Measurements from ENCODE around the gene NECAB3. TPM values are rescaled to one million over a fixed set of nuclear protein-coding genes. Genes with fewer than 3 reads are reported as not detected.

The NECAB3 gene
- total and polyA plus RNA-seq, 2 donors (not counting 1 experiment from before 2014, with no cell fraction given), result 8.5 to 11.8 TPM

DNA sequence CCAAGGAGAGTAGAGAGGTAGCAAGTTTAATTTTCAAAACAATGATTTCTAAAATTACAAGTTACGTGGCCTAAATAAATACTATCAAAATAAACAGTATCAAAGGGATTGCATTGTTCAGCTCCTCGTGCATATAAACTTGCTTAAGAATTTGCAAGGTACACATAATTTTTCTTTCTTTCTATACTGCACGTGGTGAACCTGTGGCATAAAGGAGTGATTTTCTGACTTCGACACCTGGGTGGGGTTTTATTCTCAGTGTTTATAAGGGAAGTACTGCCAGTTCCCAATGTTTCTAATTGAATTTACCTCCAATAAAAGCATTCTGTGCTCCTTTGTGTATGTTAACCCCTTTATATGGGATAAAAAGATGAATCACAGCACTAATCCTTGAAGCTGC is 62.2 kb downstream of the NECAB3 start:
- H3K9me3 Mint-ChIP-seq (ENCODE audit: insufficient read depth), result no peaks in the 10 kb centered on the region
- no peak overlapping the region for H3K4me2 ChIP-seq (replicated peaks; ENCODE audit: low read depth, low read length, poor library complexity, severe bottlenecking)
- WGBS (ENCODE audit: insufficient coverage), result no CpG with 5 or more reads among the region's 4 CpGs
- H3K79me2 ChIP-seq (ENCODE audit: control insufficient read depth, insufficient read depth, low read length), result peaks cover 18% of the 10 kb centered on the region
- DNase-seq (no peak), ATAC-seq (ENCODE audit: low read depth) (no peak)
- intact Hi-C loops (cut with micrococcal nuclease), result no loop called here
- no peak overlapping the region for H3K4me3 ChIP-seq (ENCODE audit: control extremely low read depth in 1 of 5, extremely low read depth in 1 of 5, insufficient read depth in 1 of 5, low read depth in 2 of 5, low read length in 4 of 5)
- ChIA-PET POLR2A (no interaction called here), CTCF (no interaction called here)
- H3K9me3 ChIP-seq (ENCODE audit: control extremely low read depth in 1 of 3, control insufficient read depth in 2 of 3, insufficient read depth in 1 of 3, low read length in 2 of 3), result no peaks in the 10 kb centered on the region
- no peak overlapping the region for H3K4me3 Mint-ChIP-seq
- H3K9ac ChIP-seq (ENCODE audit: low read length), result no peak overlapping the region
- H3K27me3 Mint-ChIP-seq, result no peaks in the 10 kb centered on the region
- no peak overlapping the region for H2AFZ ChIP-seq (ENCODE audit: insufficient read depth, low read depth, low read length, poor library complexity, severe bottlenecking)
- H3K4me1 ChIP-seq (ENCODE audit: control insufficient read depth in 2 of 2, insufficient read depth in 2 of 2, low read length in 2 of 2), result peaks cover 30 to 33% of the 10 kb centered on the region in 2 donors
- no peak overlapping the region for H3K27ac ChIP-seq (ENCODE audit: low read length in 2 of 2)
- TF ChIP-seq EZH2 (IDR thresholded peaks at IDR 0.05; ENCODE audit: borderline replicate concordance, insufficient read depth, low read depth, low read length, poor library complexity, severe bottlenecking), result no peak
- TF ChIP-seq, protein P1, sequence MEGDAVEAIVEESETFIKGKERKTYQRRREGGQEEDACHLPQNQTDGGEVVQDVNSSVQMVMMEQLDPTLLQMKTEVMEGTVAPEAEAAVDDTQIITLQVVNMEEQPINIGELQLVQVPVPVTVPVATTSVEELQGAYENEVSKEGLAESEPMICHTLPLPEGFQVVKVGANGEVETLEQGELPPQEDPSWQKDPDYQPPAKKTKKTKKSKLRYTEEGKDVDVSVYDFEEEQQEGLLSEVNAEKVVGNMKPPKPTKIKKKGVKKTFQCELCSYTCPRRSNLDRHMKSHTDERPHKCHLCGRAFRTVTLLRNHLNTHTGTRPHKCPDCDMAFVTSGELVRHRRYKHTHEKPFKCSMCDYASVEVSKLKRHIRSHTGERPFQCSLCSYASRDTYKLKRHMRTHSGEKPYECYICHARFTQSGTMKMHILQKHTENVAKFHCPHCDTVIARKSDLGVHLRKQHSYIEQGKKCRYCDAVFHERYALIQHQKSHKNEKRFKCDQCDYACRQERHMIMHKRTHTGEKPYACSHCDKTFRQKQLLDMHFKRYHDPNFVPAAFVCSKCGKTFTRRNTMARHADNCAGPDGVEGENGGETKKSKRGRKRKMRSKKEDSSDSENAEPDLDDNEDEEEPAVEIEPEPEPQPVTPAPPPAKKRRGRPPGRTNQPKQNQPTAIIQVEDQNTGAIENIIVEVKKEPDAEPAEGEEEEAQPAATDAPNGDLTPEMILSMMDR (IDR thresholded peaks at IDR 0.05), result no peak
- no peaks in the 10 kb centered on the region for H4K20me1 ChIP-seq (ENCODE audit: control insufficient read depth, insufficient read depth, low read length, poor library complexity, severe bottlenecking)
- H3K36me3 ChIP-seq (replicated peaks in 1 of 2; ENCODE audit: control extremely low read depth in 1 of 2, control insufficient read depth in 1 of 2, extremely low read depth in 1 of 2, insufficient read depth in 2 of 2, low read length in 1 of 2), result peaks cover 0 to 53% of the 10 kb centered on the region in 2 experiments
- H3K4me1 Mint-ChIP-seq, result peaks cover 32% of the 10 kb centered on the region
- no peak overlapping the region for H3K27ac Mint-ChIP-seq
- H3K27me3 ChIP-seq (replicated peaks in 1 of 4; ENCODE audit: control extremely low read depth in 1 of 4, control insufficient read depth in 3 of 4, insufficient read depth in 4 of 4, low read length in 3 of 4), result no peaks in the 10 kb centered on the region

DNA sequence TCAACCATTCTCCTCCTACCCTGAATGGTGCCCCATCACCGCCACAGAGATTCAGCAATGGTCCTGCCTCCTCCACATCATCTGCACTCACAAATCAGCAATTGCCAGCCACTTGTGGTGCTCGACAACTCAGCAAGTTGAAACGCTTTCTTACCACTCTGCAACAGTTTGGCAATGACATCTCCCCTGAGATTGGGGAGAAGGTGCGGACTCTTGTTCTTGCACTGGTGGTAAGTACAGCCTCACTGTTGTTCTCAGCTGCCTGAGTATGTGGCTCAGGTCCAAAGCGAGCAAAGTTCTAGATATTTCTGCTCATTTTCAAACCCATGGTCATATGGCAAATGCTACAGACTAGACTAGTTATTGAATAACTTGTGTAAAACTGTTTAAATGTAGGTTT is 63.1 kb downstream of the NECAB3 start:
- H4K20me1 ChIP-seq (ENCODE audit: control insufficient read depth, insufficient read depth, low read length, poor library complexity, severe bottlenecking), result no peaks in the 10 kb centered on the region
- no peak for TF ChIP-seq EZH2 (IDR thresholded peaks at IDR 0.05; ENCODE audit: borderline replicate concordance, insufficient read depth, low read depth, low read length, poor library complexity, severe bottlenecking)
- TF ChIP-seq, protein P1 (IDR thresholded peaks at IDR 0.05), result no peak
- H3K27ac Mint-ChIP-seq, result peak overlapping the region; percentile 16
- H3K4me3 Mint-ChIP-seq, result peak overlapping the region; percentile 24
- 80% methylated on average over 3 of the region's 5 CpGs for WGBS (ENCODE audit: insufficient coverage)
- intact Hi-C loops (cut with micrococcal nuclease), result no loop called here
- no peak overlapping the region for H3K27ac ChIP-seq (ENCODE audit: low read length in 2 of 2)
- no peak overlapping the region for H3K9ac ChIP-seq (ENCODE audit: low read length)
- no peaks in the 10 kb centered on the region for H3K27me3 Mint-ChIP-seq
- peaks cover 39 to 42% of the 10 kb centered on the region in 2 donors for H3K4me1 ChIP-seq (ENCODE audit: control insufficient read depth in 2 of 2, insufficient read depth in 2 of 2, low read length in 2 of 2)
- H2AFZ ChIP-seq (ENCODE audit: insufficient read depth, low read depth, low read length, poor library complexity, severe bottlenecking), result no peak overlapping the region
- H3K4me1 Mint-ChIP-seq, result peaks cover 41% of the 10 kb centered on the region
- H3K79me2 ChIP-seq (ENCODE audit: control insufficient read depth, insufficient read depth, low read length), result peaks cover 14% of the 10 kb centered on the region
- peaks cover 0 to 50% of the 10 kb centered on the region in 2 experiments for H3K36me3 ChIP-seq (replicated peaks in 1 of 2; ENCODE audit: control extremely low read depth in 1 of 2, control insufficient read depth in 1 of 2, extremely low read depth in 1 of 2, insufficient read depth in 2 of 2, low read length in 1 of 2)
- ChIA-PET POLR2A (no interaction called here), CTCF (no interaction called here)
- DNase-seq (no peak), ATAC-seq (ENCODE audit: low read depth) (no peak)
- H3K27me3 ChIP-seq (replicated peaks in 1 of 4; ENCODE audit: control extremely low read depth in 1 of 4, control insufficient read depth in 3 of 4, insufficient read depth in 4 of 4, low read length in 3 of 4), result no peaks in the 10 kb centered on the region
- H3K4me2 ChIP-seq (replicated peaks; ENCODE audit: low read depth, low read length, poor library complexity, severe bottlenecking), result no peak overlapping the region
- H3K4me3 ChIP-seq (ENCODE audit: control extremely low read depth in 1 of 5, extremely low read depth in 1 of 5, insufficient read depth in 1 of 5, low read depth in 2 of 5, low read length in 4 of 5), result no peak overlapping the region
- H3K9me3 Mint-ChIP-seq (ENCODE audit: insufficient read depth), result no peaks in the 10 kb centered on the region
- H3K9me3 ChIP-seq (ENCODE audit: control extremely low read depth in 1 of 3, control insufficient read depth in 2 of 3, insufficient read depth in 1 of 3, low read length in 2 of 3), result no peaks in the 10 kb centered on the region

All from B cell (primary cell).